ENCODE measurements around the gene CHAF1A.

Gene CHAF1A

DNA sequence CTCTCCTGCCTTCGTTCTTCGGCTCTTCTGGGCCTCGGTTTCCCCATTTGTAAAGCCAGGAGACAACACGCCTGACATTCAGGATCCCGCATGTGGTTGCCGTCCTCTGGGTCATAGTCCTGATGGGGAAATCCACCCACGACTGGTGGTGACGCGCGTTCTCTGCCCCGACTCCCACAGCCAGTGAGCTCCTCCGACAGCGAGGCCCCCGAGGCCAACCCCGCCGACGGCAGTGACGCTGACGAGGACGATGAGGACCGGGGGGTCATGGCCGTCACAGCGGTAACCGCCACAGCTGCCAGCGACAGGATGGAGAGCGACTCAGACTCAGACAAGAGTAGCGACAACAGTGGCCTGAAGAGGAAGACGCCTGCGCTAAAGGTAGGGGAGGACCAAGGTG is 86.1 kb downstream of the CHAF1A start:
- Mint-ChIP-seq H3K9me3 (no peaks in the 10 kb centered on the region), H3K4me3 (no peak overlapping the region), H3K4me1 (no peaks in the 10 kb centered on the region), H3K27ac (no peak overlapping the region), H3K27me3 (no peaks in the 10 kb centered on the region)
- no peak for DNase-seq
- no peak for ATAC-seq

DNA sequence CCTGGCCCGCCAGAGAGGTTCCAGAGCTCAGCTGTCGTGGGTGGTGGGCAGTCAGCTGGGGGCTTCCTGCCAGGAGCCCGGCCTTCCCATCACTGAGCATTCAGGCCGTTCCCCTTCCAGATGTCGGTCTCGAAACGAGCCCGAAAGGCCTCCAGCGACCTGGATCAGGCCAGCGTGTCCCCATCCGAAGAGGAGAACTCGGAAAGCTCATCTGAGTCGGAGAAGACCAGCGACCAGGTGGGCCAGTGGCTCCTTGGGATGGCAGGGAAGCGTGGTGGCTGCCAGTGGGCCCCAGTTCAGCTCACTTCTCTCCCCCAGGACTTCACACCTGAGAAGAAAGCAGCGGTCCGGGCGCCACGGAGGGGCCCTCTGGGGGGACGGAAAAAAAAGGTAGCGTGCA is 89.0 kb downstream of the CHAF1A start:
- Mint-ChIP-seq H3K27me3 (no peaks in the 10 kb centered on the region), H3K9me3 (no peaks in the 10 kb centered on the region), H3K4me3 (no peak overlapping the region), H3K4me1 (no peaks in the 10 kb centered on the region), H3K27ac (no peak overlapping the region)
- DNase-seq (no peak), ATAC-seq (no peak)

DNA sequence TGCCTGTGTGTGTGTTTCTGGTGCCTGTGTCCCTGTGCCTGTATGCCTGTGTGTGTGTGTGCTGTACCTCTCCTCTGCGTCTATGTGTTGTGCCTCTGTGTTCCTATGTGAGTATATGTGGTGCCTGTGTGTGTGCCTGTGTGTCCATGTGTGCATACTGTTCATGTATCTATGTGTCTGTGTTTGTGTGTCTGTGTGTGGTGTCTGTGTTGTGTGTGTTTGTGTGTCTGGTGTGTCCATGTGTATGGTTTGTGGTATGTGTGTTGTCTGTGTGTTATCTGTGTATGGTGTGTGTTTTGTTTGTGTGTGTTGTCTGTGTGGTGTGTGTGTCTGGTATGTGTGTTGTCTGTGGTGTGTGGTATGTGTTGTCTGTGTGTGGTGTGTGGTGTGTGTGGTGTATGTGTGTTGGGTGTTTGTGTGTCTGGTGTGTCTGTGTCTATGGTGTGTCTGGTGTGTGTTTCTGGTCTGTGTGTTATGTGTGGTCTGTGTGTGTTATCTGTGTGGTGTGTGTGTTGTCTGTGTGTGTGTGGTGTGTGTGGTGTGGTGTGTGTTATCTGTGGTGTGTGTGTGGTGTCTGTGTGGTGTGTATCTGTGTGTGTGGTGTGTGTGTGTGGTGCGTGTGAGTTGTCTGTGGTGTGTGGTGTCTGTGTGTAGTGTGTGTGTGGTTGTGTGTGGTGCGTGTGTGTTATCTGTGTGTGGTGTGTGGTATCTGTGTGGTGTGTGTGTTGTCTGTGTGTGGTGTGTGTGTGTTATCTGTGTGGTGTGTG is 90.1 kb downstream of the CHAF1A start:
- H3K4me3 Mint-ChIP-seq: no peak overlapping the region
- no peaks in the 10 kb centered on the region for H3K9me3 Mint-ChIP-seq
- ATAC-seq: no peak
- H3K27ac Mint-ChIP-seq: no peak overlapping the region
- H3K4me1 Mint-ChIP-seq: no peaks in the 10 kb centered on the region
- no peaks in the 10 kb centered on the region for H3K27me3 Mint-ChIP-seq
- DNase-seq: no peak
